Suppressor macrophage (primary cell): ENCODE data around the gene SEMA6A.

Experiments
- DNase-seq, 4 experiments: peaks; one replicate each; pipeline ENCODE4 v3.0.0-alpha.2; 2020 to 2022

SEMA6A gene

DNA sequence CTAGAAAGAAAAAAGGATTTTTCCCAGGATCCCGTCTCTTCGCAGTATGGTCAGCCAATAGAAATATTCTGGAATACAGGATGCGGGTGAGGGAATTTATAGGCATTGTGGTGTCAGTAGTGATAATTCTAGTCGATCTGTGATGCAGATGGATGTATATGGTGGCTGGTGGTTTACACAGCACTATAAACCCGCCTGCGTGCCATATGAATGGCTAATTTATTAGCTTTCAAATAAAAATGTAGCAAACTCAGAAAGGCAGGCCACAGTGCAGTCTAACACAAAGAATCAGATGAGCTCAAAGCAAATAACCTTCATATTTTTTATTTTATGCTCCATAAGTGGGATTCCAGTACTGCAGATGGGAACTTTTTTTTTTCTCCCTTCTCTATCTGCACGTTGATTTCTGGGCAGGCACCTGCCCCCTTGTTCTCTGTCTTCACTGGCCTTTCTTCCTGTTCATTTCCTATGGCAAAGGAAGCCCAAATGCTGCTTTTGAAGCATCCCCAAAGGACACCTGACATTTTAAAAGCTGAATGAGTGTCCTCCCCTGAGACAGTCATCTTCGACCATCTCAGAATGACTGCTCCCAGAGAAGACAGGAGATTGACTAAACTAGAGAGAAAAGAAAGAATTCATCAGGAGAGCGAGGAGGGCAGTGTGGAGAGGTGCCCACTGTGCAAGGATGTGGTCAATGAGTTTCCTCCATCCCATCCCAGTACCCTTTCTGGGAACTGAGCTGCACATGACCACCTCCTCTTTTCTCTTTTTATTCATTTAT, 52.1 kb downstream of the SEMA6A start:
- no peak for DNase-seq

DNA sequence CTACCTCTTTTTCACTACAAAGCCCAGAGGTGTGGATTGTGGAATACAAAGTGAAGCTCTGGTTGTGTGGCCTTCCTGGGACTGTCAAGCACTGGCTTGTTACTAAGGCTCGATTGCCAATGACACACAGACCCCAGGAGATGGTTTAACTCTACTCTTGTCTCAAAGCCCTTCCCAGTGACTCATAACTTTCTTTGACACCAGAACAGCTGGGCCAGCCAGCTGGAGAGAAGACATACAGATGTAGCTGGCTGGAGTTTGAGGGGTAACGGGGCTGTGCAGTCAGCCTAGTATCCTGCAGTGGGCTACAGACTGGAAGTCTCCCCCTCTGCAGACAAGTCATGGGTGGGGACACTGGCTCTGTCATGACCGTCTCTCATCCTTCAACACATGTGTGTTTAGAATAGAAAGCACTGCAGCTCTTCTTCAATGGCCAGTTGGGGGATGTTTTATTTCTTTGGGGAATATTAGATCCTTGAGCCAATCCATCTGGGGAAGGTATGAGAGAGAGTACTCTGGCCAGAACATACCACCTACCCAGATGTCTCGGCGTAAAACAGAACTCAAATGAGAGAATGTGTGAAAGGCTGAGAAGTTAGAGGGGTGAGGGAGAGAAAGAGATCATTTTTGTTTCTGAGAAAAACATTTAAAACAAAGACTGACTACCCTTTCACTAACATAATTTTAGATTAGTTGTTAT, 53.3 kb downstream of the SEMA6A start:
- no peak for DNase-seq

DNA sequence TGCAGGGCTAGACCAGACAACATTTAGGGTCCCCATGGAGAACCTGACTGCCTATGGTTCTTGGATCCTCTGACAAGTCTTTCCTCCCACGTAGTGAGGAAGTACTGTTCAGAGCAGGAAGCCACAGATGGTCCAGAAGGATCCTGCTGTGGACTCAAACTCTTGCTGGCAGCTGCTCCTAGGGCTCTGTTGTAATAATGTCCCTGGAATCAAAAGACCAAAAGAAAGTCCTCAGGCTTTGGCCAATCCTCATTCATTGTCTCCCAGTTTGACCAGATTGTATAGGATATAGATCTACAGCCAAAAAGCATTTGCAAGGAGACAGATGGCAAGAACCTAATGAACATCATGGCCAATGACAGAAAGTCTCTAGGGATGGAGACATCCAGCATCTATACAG, 53.9 kb downstream of the SEMA6A start:
- peak in 2 of 4 experiments; percentile 5 to 12 for DNase-seq

DNA sequence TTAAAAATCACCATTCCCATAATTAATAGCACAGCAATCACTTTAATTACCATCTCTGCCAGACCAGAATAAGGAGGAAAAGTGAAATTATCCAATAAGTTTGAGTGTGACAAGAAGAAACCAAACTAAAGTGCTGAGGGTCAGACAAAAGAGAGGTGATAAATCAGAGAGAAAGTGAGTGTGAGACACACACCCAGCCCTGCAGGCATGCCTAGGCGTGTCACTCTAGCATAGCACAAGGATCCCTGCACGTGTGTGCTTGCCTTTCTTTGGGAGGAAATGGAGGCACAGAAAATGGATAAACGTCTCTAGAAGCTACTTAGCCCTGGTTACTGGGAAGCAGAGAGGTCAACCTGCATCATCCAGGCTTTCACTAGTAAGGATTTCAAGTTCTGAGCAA, 56.2 kb downstream of the SEMA6A start:
- no peak for DNase-seq

DNA sequence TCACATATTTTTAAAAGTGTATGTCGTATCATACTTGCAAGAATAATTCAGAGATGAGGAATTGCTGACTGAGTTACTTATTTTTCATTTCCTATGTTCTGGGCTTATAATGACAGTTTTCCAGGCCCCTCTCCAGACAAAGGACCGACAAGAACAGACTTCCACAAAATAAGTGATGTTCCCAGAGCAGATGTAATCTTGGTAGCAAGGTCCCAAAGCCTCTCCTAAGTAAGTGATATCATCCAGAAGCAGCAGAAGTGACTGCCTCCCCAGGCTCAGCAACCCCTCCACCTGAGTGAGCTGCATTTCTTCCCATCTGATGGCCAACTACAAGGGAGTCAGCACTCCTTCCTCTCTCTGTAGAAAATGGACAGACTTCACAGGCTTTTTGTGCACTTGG, 57.1 kb downstream of the SEMA6A start:
- no peak for DNase-seq

DNA sequence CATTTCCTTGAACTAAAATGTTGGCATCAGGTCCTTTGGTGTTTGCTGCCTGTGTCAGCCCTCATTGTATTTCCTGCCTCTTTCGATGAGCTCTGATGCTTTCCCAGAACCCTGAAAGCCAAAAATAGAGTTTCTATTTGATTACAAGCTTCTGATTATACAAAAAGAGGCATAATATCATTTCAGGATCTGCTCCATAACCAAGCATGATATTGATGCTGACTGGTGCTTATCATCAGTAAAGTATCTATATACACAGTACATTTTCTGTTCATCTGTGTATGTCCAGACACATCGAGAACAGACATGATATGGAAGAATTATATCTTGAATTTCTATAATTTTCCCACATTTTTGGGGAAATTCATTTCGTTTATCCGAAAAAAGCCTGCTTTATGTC, 58.6 kb downstream of the SEMA6A start:
- no peak for DNase-seq

DNA sequence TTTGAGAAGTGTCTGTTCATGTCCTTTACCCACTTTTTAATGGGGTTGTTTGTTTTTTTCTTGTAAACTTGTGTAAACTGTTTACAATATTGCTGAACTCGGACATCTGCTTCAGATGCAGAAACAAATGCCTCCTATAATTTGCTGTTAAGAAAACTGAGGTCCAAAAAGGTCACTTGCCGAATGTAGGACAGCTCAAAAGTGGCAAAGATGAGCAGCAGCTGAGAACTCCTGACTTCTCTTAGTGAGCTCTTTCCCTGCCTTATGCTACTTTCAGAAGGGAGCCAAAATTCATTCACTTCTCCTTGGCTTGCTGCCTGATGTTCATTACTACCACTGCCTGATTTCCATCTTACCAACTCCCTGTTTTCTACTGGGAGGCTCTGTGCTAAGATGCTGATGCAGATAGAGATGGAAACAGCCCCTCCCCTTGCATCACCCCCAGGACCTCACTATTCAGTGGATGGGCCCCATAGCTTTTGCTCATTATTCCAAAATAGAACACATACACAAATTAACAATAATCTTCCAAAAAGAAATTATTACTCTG, 60.1 kb downstream of the SEMA6A start:
- DNase-seq: no peak

DNA sequence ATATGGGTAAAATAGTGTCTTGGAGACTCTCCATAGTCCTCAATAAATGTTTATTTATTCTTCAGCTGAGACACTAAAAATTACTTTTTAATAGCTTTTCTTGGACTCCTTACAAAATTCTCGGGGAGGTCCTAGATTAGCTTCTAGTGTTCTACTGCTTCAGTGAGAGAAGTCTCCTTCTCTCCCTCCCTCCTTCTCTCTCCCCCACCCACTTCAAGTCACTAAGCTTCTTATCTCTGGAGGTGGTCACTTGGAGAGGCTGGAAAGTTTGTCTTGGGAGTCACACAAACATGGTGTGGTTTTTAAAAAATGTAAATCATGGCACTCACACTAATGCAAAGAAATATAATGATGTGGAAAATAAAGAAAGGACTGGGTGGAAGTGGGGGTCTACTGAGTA, 64.1 kb downstream of the SEMA6A start:
- no peak for DNase-seq

DNA sequence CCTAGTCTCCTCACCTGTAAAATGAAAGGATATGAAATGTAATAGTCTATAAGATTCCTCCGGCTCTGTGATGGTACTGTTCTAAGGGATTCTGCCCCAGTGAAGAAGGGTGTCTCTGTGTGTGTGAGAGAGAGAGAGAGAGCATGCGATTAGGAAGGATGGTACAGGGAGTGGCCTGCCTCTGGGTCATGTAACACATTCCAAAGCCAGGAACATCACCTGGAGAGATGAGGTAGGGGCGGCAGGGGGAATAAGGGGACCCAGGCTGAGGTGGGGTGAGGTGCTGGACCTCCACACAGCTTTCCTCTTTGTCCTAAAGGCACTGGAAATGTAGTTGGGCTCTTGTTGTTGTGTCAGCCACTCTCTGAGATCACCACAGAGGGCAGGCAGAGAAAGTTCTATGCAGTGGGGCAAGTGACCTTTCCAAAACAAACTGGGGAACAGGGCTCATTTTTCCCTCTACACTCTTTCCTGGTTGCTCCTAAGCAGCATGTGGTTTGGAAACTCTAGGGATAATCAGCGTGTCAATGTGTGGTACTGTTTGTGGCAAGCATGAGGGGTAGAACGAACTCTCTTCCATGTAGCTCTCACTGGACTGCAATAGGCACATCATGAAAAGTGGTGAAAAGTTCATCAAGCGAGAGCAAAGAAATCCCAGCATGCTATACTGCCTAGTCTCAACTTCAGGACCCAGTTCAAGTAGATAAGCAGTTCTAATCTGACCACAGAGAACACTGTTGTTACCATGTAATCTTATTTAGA, 65.0 kb downstream of the SEMA6A start:
- DNase-seq: no peak

DNA sequence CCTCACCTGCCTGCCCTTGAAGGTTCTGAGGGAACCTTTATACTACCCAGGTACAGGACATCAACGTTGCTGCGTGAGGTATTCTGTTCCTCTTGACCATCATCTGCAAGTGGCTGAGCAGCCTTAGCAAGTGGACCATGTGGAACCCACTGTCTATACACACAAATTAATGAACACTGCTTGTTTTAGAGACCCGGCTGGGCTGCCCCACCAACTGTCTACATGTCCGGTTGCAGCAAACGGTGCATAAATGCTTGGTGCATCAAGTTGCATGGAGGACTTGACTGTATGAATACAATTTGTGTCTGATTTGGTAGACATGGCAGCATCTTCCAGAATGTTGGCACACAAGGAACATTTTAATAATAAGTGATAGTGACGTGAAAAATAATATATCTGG, 65.8 kb downstream of the SEMA6A start:
- no peak for DNase-seq

DNA sequence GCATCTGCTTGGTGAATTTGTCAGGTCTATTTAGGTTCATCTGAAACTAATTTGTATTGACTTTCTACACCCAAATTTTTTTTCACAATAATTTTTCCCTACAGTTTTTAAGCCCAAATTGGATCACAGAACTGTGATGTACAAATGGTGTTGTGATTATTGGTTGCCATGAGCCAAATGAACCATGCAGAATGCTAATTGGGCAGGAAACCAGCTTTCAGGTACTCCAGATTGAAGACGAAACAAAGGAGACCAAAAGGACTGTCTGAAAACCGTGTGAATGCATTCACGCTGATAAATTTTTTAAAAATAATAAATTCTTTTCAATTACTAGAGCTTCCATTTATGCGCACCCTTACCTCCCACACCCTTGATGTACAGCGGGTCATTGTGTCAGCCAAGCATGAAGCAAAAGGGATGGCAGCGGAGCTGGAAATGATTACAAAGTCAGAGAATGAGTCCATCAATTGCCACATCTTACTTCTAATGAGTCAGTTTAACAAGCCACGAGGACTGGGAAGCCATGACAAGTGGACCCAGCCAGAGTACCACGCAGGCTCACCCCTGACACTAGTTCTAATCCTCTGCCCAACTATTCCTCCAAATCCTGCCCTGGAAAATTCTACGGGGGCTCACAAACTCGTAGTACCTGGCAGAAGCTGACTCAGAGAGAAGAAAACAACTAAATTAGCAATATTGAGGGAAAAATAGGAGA, 66.5 kb downstream of the SEMA6A start:
- no peak for DNase-seq

DNA sequence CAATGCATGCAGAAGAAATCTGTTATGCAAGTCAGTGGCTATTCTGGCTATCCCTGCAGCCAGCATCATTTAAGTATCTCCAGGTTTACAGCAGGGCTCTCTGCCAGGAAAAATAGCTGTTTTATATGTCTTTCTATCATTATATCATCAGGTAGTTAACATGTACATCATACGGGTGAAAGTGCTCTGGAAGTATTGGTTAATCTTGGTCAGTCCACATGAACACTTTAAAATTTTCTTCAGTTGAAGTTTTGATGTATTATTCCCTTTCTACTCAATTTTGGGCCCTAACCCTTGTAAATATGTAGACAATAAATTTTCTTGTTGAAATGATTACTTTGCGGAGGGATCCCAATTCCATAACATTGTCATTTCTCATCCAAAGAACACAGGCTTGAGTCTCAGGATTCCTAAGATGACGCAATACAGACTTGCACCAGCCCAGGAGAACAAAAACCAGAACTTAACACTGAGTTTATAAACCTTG, 67.5 kb downstream of the SEMA6A start:
- peak in 1 of 4 experiments; percentile 3 for DNase-seq

DNA sequence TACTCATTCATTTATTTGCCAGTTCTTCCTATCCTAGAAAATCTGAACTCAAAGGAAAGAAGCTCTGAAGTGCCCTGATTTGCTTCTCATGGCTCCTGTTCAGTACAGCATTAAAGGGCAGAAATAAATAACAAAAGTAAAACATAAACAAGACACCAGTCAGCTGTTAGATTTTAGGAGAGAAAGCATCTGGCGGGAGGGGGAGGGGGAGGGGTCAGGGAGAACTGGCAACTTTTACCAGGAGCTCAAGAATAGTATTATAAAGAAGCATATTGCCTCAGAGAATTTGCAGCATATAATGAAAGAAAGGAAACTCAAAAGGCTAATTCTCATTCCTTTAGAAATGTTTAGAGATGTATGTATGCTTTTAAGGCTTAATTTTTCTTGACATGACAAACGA, 68.1 kb downstream of the SEMA6A start:
- no peak for DNase-seq

DNA sequence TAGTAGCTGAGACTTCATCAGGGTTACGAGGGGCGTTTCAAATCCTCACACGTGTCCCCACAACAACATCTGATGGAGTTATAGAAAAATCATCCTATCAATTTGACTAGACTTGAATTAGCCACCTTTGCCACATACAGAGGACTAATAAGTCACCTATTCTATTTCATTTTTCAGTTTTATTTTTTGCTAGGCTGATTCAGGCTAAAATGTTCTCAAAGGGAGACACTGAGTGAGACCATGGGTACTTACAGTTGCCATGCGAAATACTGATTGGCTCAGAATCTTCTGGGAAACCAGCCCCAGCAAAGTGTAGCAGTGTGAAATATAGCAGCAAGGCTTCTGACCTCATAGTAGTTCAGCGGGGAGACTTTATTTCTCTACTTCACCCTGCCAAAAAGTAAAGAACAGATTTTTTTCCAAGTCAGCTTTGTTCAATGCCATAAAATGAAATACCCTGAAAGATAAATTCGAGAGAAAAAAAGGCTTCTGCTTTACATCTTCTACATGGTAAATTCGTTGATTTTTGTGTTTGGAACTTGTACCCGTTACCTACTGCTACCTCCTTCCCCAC, 69.9 kb downstream of the SEMA6A start:
- DNase-seq: no peak

DNA sequence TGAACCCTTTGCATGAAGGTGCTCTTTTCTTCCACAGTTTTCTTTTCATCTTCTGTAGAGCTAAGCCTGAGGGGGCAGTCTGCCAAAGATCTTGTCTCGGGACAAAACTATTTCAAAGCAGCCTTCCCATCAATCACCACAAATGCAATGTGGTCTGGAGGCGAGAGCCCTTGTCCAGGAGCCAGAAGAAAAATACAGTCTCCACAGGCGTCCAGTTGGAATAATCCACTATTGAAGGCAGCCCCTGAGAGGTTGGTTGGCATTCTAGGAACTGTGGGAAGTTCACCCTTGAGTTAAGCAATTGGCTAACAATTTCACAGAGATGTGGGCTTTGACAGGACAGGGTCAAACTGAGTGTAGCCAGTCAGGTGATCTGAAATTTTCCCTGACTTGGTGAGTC, 72.0 kb downstream of the SEMA6A start:
- peak in 2 of 4 experiments; percentile 3 to 9 for DNase-seq

DNA sequence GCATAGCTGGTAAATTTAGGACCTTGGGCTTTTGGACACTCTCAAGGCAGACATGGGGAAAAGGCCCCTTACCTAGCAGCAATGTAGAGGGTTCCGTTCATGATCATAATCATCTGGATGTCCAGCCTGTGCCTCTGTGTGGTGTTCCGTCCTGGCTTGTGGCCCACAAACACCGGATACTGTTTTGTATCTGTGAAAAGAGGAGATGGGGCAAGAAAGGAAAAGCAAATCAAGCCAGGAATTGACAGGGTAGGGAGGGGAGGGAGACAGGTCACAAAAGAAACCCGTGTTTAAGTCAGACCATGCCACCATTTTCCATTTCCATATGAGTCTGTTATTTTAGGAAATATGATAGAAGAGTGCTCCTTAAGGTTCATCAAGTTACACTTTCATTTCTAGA, 72.5 kb downstream of the SEMA6A start:
- DNase-seq: no peak

DNA sequence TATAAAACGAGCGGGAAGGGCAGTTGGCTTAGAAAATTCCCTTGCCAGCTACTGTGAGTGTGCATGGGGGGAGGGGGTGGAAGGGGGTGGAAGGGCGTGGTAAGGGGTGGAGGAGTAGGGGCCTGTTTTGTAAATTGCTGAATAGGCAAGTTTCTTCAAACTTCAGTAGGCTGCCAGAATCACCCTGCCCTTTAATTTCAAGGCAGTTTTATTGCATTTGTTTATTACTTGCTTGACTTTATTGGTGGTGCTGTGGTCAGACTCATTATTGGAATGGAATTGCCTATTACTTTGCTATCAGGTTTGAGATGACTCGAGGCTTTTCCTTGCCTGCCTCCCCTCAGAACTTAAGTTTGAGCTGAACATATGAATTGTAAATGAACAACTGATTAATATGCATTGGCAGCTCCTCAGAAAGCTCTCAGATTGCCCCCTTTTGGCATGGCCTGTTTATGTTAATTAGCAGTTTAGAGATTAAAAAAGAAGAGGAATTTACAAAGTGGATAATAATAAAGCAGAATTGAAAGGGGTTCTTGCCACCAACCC, 76.0 kb downstream of the SEMA6A start:
- no peak for DNase-seq

DNA sequence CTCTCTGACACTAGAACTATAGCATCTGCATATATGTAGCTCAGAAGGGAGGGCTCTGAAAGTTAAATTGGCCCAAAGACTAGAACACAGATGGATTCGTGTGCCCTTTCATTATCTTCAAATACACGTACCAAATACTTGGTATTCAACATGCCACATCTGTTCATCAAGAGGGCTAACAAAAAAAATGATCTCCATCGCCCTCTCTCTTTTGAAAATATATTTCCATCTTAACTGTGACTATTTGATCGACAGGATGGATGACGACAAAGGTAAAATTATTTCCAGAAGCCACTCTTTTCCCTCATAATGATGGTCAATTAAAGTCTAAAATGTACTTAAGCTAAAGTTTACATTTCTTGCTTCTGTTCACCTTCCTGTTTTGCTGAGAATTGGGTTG, 77.0 kb downstream of the SEMA6A start:
- no peak for DNase-seq

DNA sequence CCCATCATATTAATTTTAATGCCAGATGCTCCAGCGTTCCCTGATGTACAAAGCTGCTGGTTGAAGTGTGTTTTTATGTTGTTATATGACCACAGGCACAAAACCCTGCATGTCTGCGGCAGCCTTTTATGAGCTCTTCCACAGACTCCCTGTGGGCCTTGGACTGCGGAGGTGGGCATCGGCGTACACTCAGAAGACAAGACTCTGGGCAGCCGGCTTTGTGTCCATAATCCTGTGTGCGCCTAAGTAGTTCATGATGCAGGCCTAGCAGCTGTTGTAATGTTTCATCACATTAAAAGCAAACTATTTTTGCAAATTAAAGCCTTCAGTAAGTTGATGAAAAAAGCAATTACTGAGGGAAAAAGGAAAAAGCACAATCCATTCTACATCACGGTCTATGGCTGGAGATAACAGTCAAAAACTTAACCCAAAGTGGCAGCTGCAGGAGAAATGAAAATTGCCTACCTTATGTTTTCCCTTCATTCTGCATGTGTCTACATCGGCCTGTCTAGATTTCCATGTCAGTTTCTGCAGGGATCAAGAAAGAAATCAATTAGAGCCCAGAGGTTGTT, 78.8 kb downstream of the SEMA6A start:
- DNase-seq: no peak

DNA sequence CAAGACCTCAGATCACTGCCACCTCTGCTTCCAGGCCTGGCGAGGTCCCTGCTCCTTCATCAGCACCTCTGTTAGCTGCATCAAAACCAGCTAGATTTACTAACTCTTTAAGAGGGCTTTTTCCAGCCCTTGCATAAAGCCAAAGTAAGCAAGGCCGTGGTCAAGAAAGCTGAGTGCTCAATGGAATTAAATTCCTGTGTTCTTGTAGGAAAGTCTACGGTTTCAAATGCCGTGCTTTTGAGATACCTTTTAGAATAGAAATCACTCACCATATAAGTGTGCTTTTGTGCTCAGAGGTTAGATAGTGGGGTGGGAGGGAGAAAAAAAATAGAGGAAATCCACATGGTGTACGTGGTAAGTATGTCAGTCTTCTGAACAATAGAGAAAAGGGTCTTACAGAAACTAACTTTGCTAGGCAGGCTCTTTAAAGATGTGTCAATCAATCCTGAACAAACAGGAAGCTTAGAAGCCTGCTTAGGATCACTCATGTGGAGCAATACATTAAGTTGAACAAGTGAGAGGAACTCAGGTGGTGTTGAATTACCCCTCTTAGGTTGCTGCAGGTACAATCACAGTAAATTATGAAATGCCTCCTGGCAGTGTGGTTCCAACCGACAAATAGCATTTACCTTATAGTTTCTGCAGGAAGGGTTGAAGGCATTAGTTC, 79.7 kb downstream of the SEMA6A start:
- DNase-seq: no peak

DNA sequence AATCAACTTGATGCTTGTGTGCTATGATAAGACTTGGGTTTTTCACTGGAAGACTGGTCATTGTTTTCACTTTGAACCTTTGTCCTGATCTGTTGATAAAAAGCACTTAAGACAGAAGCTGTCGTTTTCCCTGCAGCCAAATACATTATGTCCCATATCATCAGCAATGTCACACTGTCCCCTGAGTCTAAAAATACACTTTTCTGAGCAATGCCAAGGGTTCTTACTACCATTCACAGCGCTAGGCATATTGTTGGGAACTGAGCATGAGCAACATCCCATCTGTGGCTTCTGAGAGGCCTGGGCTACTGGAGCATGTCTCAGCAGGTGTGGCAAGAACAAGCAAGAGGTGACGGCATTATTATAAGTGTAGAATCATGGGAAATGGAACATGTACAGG, 81.8 kb downstream of the SEMA6A start:
- DNase-seq: no peak
